HG02970 (cell line): ENCODE results near the gene KIF12.

Experiments used
- ATAC-seq: cut with Tn5 transposase; IDR thresholded peaks from one replicate; pipeline ENCODE4 v1.9.1; 2021; ENCODE audit warnings: mild to moderate bottlenecking, moderate library complexity, moderate number of reproducible peaks; ENCODE audit not compliant: unreplicated experiment, low FRiP score

The KIF12 gene

DNA sequence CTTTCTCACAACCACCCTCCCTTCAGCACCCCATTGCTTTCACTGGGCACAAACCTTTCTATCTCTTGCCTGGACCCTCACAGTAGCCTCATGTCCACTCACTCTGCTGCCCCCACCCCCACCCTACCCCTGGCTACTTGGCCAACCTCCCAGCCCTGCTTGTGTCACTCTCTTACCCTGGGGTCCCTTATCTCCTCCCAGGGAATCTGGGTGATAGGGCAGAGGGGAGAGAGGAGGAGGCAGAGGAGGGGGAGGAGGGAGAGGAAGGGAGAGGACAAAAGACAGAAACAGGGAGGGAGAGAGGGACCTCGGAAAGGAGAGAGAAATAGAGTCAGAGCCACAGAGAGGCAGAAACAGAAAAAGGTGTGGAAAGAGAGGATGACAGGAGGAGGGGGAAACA is 25.0 kb upstream of the KIF12 start:
- no peak for ATAC-seq

- no peak for ATAC-seq
Measured at GRCh38 chr9:114123031-114123977, 24.2 kb upstream of the KIF12 start.

DNA sequence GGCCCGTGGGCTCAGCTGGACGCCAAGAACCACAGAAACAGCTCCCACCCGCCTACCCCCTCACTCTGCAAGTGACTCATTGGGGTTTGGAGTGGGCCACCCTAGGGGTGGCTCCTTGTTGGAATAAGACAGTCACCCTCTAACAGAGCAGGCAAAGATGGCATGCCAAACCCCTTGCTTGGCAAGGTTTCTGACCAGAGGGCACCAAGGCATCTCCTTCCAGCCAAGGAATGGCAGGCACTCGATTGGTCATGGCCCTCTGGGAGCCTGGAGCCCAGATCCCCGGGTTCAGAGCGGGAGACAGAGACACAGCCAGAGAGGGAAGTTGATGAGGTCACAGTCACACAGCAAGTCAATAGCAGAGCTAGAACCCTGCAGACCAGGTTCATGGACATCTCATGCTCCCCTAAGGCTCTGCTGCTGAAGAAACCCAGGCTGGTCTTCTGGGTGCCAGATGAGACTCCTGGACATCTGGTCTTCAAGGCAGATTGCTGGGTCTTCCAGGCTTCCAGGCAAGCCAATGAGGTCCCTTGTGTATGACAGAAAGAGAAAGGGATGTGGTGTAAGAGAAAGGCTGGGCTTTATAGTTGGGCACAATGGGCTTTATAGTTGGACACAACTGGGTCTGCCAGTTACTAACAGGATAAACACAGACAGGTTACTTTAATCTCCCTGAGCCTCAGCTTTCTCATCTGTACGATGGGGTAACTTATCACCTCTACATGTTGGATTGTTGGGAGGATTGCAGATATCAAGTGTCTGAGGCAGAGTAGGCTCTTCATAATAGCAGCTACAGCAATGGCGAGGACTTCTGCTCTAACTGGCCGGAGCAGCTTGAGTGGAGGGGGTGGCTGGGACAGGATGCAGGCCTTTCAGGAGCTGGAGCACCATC is 23.3 kb upstream of the KIF12 start:
- no peak for ATAC-seq

- no peak for ATAC-seq
Measured at GRCh38 chr9:114121227-114122135, 22.4 kb upstream of the KIF12 start.

DNA sequence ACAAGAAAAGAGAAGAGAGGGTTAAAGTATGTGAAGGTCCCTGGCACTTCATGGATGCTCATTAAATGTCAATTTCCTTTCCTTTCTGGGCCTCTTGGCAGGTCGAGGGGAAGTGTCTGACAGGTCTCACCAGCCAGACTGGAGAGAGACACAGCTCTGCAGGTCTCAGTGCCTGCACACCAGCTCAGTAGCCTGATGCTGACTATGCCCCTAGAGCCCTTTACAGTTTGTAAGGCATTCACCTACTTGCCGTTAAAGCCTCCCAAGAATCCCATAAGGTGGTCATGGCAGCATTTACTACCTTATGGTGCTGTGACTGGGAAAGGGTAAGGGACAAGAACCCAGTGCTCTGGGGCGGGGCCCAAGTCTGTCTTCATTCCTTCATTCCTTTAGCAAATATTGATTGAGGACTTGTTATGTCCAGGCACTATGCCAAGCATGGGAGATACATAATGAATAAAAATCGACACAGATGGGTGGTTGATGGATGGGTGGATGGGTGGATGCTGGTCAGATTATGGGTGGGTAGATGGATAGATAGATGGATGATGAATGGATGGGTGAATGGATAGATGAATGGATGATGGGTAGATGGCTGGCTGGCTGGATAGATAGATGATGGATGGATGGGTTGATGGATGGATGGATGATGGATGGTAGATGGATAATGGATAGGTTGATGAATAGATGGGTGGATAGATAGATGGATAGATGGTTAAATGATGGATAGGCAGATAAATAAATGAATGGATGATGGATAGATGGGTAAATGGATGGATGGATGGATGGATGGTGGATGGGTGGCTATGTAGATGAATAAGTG is 21.3 kb upstream of the KIF12 start:
- no peak for ATAC-seq

- no peak for ATAC-seq
Measured at GRCh38 chr9:114119242-114120191, 20.4 kb upstream of the KIF12 start.

- no peak for ATAC-seq
Measured at GRCh38 chr9:114117996-114118830, 19.1 kb upstream of the KIF12 start.

DNA sequence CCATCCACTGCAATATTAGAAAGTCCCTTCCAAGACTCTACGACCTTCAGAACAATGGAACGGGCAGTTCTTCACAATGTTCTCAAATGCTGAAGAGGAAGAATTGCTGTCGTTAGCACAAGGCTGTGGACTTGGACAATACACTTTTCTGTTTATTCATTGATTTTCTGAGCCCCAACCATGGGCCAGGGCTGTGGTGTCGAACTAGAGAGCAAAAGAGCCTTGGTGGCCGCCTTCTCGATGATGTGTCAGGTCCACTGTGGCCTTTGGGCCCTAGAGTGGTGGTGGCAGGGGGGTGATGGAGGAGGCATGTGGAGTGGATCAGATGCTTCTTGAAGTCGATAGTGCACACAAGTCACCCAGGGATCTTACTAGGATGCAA is 18.5 kb upstream of the KIF12 start:
- ATAC-seq: no peak

- no peak for ATAC-seq
Measured at GRCh38 chr9:114116126-114116747, 17.1 kb upstream of the KIF12 start.

- ATAC-seq: no peak
Measured at GRCh38 chr9:114115654-114116125, 16.6 kb upstream of the KIF12 start.

DNA sequence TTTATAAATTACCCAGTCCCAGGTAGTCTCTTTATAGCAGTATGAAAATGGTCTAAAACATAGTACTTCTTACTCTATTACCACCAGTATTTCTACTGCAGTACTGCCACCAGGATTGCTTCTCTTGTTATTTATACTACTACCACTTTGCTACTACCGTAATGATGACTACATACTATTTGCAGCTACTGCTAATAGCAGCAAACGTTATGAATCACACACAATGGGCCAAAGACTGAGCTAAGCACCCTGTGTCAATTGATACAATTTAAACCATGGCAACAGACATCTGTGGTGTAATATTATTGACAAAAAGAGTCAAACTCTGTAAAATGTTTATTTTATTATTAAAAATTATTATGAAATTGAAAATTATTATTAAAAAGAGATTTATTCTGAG is 15.3 kb upstream of the KIF12 start:
- ATAC-seq: no peak

DNA sequence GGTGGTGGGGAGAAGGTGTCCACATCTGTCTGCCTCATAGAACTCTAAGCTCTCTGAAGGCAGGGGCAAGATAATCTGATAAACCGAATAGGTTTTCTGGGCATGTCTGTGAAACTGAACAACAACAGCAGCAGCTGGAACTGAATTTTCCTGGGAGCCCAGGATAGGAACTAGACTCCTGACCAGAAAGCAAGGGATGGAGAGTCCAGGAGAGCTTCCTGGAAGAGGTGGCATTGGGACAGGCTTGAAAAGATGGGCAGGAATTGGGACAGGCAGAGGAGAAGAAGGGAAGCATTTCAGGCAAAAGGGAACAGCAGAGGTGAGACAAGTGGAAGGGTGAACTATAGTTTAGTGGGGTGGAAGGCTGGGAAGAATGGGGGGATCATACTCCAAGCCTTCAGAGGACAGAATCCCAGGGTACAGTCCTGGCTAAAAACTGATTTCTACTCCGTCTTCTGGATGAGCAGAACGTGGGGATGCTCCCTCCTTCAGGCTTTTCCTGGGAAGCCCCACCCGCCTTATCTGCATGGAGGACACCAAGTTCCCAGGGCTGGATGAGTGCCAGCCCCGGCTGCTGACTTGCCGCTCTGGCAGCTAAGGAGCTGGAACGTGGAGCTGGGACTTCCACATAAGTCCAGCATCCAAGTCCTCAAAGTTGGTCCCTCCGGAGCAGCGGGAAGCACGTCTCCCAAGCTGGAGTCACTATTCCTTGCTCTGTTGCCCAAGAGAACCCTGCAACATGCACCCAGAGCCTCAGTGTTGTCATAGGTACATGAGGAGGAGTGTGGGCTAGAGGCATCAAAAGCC is 13.9 kb upstream of the KIF12 start:
- ATAC-seq: no peak

DNA sequence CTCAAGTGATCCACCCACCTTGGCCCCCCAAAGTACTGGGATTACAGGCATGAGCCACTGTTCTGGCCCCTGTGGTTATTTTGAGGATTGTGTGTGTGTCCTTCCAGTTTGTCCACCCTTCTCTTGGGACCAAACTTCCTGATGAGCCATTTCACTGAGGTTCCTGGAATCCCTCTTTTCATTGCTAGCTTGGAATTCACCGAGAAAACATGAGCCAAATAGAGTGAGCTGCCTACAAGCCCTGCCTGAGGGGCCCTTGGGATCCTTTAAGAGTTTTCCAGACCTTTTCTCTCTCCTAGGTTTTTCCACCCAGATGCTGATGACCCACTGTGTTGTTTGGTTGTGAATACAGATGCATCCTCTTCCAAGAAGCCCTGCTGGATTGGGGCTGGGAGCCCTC is 13.2 kb upstream of the KIF12 start:
- ATAC-seq: no peak

GRCh38 chr9:114110180-114110579 is 11.1 kb upstream of the KIF12 start:
- no peak for ATAC-seq

GRCh38 chr9:114109124-114109523 is 10.0 kb upstream of the KIF12 start:
- no peak for ATAC-seq
